Glomerular endothelial cell (primary cell): ENCODE data around the gene COL25A1. TPM values are rescaled to one million over a fixed set of nuclear protein-coding genes. Genes with fewer than 3 reads are reported as not detected.
"Not testable (repeated sequence)": the region's sequence is repeated elsewhere in the genome, so short reads cannot be mapped to it uniquely, and the experiment has no call there.

Source experiments
- DNase-seq: peaks from one replicate; pipeline ENCODE4 v3.0.0-alpha.2; 2011; ENCODE audit warnings: low read depth, low spot score; ENCODE audit errors: extremely low read depth
- total RNA-seq: library from RNA; depleted of rRNA; stranded (reverse); fragments of >200 nt; gene quantifications from 2 replicates; pipeline ENCODE4 v1.2.3, GENCODE V29; 2015

COL25A1 gene
- total RNA-seq, 1 donor from 2014 or later: 2.2 TPM

DNA sequence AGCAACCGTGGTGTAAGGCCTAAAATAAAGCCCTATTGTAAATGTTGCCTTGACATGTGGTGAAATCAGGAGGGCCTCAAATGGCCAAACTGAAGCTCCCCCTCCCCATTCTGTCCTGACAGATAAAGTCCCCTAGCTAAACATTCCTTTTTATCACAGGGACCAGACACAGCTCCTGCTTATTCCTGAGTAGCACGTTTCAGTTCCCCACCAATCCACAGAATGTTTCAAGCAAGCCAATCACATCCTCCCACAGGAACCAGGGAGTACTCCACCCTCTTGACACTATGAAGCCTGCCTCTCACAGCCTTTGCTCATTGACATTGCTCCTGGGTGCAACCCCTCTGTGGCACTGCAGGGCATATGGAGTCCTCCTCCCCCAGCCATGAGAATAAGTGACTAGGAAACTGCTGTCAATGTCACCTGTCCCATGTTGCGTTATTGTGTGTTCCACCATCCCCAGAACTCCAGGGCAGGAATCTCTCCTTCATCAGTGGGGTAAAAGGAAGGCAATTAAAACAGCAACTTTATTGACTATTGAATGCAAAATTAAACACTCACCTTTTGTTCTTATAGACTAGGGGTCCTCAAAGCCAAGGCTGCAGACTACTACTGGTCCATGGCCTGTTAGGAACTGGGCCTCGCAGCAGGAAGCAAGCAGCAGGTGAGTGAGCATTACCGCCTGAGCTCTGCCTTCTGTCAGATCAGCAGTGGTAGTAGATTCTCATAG is 128.1 kb downstream of the COL25A1 start:
- no peak for DNase-seq

DNA sequence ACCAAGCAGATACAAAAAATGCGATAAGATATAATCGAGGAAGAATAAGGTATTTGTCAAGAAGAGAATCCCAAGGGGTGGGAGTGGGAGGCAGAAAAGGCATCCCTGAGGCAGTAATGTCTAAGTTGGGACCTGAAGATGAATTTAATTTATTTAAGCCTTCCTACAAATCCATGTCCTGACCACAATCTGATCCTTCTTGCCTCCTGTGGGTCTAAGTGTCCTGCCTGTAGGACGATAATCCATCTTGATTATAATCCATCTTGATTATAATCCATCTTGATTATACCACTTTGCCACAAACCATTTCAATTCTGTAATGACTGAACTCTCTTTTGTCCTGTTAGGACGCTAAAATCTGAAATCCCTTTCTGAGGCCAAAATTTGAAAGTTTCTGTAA is 130.2 kb downstream of the COL25A1 start:
- no peak for DNase-seq

DNA sequence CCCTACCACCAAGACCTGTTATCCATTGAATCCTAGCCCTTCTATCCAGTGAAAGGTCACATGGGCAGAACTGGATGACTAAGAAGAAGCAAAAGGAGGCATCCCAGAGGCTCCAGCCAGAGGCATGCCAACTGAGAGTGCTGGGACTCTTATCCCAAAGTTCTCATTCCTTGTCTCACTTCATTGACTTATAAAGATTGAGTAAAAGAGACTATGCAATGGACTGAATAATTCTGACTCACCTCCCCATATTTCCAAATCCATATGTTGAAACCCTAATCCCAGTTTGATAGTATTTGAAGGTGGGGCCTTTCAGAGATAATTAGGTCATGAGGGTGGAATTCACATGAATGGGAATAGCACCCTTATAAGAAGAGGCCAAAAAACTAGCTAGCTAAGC is 131.4 kb downstream of the COL25A1 start:
- no peak for DNase-seq

DNA sequence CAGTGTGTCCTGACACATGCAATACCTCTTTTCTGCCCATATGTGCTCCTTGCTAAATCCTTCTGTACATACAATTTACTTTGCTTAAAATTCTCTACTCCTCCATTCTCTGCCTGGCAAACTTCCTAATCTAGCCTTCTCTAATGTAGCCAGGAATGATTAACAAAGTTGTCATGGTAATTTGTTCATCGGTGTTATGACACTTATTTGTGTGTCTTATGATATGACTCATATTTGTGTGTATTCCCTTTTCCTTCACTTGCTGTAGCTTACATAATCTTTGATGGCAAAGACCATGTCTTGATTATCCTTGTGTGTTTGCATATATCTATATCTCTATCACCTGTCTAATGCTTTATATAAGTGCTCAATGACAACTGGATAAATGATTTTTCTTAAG is 133.3 kb downstream of the COL25A1 start:
- DNase-seq: no peak

DNA sequence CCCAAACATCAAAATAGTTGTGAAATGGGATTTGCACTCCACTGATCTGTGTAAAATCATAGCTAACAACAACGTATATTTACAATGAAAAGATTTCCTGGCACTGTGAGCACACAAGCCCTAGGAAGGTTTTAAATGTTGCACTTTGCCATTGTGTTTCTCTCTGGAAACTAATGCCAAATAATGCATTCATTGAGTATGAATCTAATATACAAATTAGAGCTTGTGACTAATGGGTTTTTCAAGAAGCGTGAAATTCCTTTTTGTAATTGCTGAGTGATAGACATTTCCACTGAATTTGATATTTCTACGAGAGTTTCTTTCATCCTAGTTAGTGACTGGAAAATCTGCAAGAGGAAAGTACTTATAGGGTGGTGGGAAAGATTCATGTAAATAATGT is 135.9 kb downstream of the COL25A1 start:
- DNase-seq: no peak

DNA sequence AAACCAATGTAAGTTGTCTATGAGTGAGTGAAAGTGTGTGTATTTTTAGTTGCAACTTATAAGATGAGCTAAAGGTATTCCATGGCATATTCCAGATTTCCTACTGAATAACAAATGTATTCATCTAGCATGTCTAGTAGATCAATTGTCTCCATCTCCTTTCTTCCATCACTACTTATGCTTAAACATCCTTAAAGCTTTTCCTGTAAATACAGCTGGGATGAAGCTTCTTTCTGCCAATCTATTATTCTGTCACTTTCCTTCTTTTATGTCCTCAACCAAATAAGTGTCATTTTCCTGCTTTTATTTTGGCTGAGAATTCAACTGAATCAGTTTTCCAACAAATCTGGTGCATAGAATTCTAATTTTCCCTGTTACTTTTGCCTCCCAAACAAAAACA is 136.3 kb downstream of the COL25A1 start:
- DNase-seq: no peak

DNA sequence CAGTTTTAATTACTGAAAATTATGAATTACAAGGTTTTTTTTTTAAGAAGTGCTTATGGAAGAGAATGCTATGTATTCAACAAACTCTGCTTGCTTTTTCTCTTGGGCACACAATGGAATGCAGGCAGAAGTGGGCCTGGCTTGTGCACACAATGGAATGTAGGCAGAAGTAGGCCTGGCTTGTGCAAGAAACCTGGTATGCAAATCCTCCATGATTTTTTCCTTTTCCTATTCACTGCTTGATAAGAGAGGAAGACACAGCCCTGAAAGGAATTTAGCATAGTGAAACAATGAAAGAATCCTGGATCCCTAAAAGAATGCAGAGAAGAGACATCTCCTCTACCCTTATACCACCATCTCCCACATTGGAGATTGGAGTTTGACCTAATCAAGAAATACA is 138.4 kb downstream of the COL25A1 start:
- no peak for DNase-seq

DNA sequence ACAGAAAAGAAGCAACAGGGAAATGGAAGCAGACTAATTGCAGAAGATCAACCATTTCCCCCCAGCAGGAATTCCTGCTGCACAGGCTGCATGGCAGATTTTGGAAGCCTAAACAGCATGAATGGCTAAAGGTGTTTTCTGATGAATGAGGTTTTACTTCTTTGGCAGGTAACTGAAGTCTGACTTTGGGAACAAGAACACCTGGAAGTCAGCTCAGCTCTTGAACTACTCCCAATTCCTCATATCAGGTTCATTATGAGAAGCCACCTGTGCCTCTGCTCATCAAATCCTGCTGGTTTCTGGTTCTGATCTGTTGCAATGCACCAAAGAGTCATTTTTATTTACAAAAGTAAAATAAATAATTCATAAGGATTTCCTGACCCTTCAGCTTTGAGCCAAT is 139.0 kb downstream of the COL25A1 start:
- DNase-seq: no peak

DNA sequence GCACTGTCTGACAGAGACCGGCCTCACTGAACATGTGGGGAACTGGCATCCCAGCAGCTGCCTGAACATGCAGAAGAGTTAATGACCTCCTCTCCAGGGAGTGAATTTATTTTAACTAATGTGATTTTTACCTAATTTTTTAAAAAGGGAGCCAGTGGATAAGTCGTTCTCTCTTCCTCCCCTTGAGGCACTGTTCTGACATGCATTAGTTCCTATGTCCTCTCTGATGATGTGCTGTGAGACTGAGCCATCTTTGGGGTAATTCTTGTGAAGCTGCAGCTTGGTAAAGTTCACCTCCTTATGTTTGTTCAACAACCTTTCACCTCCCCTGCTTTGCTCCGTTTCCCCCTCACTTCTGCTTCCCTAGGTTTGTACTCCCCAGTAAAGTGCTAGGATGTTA is 139.7 kb downstream of the COL25A1 start:
- DNase-seq: no peak

DNA sequence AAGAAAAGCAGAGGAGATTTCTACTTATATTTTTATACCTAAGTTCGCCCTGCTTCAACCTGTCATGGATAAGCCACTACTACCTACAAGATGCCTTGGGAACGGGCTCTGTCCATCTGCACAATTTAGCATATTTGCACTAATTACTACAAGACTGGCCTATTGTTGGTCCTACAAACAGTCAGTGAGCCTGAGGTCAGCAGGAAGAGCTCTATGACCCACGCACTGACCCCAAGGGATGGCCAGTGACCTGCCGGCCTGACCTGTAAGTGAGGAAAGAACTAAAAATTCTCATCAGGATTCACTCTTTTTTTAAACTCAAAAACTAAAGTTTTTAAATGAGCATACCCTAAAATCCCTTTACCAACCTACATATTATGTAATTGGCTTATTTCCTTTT is 142.0 kb downstream of the COL25A1 start:
- DNase-seq: no peak

DNA sequence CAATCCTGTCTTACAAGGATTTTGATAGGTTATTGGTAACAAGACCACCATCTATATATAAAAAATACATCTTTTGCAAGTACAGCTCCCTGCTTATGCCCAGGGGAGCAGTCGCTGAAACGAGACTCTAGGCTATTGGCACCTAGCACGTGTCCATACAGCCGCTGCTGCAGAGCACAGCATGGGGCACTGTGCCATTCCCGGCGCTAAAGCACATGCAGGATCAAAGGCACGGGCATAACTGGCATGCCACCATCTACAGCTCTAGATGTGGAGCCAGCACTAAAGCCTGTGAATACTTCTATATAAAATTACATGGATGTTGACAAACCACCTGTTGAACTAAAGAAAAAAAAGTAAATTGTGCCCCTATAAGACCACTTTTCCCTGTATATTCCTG is 144.8 kb downstream of the COL25A1 start:
- DNase-seq: no peak

DNA sequence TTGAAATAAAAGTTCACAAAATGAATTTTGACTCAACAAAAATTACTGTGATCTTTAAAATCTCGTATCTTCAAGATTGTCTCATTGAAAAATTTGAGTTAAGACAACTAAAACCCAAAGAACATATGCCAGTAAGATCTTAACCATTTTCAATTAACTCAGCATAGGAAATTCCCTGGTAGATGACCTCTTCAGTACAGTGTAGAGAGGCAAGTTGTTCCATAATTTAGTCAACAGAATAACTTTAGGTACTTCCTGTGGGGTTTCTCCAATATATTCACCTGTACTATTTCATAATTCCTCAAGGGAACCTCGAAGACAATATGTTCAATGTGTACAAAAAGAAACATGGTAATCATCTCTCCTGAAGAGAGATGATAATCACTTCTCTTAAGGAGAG is 145.3 kb downstream of the COL25A1 start:
- DNase-seq: no peak

DNA sequence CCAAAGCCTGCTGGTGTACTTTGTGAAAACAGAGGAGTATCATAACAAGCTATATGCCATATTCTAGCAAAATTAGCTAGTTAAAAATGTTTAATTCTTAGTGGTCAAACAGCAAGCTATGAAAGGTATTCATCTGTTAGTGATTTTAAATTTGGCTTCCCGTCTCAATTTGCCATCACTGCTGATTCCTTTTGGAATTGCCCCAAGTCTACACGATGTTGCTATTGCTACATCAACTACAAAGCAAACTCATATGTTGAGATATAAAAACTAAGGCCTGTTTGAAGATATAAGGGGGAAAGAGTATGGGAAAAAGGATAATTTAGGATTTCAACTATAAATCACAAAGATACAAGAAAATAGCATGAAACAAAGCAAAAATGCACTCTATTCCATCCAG is 146.1 kb downstream of the COL25A1 start:
- DNase-seq: no peak

DNA sequence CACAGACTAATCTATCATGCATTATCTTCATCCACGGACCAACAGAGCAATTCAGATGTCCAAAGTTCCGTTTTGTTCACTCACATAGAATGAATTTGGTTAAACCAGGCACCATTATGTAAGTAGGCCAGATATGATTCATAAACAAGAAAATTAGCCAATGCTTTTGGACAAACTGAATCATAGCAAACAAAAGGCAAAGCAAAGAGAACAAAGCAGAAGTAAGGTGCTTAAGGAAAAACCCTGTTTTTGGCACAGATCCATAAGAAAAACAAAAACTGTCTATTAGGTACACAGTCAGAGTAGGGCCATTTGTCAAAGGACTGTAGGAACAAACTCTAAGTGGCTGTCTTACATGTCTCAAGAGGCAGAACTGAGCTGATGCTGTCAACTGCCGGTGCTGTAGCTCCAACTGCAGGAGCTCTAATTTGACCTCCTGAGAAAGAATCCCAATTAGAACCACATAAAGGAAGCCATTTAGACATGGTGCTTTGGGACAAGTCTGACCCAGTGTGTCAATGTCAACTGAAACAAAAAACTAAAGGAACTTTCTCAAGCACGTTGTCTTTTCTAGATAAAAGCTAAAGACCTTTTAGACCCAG is 146.7 kb downstream of the COL25A1 start:
- no peak for DNase-seq

DNA sequence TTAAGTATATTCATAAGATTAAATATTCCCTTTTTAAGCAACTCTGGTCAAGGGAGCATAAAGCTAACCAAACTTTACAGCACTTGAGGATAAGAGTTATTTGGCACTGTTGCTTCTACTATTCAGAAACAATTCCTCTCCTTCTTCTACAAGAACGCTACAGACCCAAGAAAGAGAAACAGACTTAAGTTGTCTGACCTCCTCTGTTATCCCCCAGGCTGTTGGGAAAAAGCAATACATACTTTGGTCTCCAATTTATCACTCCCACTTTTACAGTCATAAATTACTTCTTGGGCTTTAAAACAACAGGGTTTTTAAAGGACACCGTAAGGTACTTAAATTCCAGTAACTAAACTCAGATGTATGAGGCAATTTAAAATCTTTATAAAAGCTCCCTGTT is 147.4 kb downstream of the COL25A1 start:
- DNase-seq: no peak

DNA sequence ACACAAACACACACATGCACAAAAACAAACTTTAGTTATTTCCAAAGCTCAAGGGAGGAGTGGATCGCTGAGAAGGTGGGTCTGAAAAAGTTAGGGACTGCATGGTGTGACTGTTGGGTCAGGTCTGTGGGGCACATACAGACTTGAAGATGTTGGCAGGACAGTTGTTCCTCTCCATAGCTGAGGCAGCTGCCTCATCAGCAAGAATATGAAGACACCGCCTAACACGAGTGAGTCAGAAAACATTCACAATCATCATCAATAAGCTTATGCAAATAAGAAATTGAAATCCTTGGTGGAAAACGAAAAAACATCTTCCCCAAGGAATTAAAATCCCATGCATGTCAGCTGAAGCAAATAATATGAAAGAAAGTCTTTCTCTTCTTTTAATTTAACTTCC is 148.0 kb downstream of the COL25A1 start:
- DNase-seq: no peak

DNA sequence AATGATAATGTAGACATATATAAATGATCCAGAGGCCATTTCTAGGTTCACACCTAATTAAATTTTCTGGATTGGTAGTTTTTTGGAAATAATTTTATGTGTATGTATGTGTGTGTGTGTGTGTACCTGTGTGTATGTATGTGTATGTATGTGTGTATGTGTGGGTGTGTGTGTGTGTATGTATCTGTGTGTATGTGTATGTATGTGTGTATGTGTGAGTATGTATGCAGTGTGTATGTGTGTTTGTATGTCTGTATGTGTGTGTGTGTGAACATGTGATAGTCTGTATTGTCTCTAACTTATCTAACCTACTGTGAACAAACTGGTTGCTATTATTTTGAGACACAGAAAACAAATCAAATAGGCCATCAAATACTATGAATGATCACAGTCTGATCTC is 152.6 kb downstream of the COL25A1 start:
- DNase-seq: no peak

DNA sequence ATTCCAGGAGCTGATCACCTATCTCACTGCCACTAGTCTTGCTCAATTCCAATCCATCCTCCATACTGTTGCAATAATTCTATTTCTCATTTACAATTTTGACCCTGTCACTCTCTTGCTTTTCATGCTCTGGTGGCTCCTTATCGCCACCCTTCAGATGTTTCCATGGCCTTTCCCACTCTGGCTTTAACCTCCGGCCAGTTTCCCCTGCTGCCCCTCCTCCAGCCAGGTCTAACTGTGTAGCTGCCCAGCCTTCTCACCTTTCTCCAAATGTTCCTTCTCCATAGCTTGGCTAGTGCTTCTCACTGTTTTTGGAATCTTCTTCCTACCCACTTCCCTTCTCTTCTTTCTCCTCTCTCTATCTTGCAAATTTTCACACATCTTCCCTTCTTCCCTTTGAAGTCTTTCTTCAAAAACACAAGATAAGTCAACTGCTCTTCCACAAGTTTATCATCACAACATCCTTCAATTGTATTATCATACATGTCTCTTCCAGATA is 153.8 kb downstream of the COL25A1 start:
- no peak for DNase-seq

DNA sequence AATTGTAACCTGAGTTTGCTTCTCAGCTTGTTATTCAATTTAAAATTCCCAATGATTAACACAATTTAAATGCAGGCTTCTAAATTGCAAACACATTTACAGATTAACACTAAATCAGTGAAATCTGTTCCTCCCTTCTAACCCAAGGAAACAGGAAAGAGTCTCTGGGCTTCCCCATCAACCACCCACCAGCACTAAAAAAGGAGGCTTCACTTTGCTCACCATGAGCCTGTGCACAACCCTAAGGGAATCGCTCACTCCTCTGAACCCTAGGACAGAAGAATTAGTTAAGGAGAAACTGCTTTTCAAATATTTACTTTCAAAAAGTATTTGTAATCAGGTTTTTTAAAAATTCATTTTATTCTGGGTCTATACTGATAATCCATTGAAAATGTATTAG is 155.3 kb downstream of the COL25A1 start:
- no peak for DNase-seq

DNA sequence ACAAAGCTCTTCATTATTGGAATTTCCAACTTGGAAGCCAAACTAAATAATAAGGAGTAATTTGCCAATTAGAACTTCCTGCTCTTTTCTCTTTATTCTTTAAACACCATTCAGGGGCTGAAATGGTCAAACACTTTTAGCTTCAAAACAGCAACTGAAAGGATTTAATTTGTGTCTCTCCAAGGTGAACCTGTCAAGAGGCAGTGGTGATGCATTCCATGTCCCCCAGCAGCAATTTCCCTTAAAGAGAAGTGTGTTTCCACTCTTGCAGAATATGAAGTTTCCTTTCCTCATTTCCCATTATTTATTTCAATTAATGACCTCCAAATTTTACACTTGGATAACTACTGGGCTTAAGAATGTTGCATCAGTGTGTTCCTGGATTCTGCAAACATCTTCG is 156.0 kb downstream of the COL25A1 start:
- DNase-seq: no peak

DNA sequence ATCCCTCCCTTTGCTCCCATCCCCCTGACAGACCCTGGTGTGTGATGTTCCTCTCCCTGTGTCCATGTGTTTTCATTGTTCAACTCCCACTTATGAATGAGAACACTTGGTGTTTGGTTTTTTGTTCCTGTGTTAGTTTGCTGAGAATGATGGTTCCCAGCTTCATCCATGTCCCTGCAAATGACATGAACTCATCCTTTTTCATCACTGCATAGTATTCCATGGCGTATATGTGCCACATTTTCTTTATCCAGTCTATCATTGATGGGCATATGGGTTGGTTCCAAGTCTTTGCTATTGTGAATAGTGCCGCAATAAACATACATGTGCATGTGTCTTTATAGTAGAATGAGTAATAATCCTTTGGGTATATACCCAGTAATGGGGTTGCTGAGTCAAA is 164.3 kb downstream of the COL25A1 start:
- not testable (repeated sequence) for DNase-seq

DNA sequence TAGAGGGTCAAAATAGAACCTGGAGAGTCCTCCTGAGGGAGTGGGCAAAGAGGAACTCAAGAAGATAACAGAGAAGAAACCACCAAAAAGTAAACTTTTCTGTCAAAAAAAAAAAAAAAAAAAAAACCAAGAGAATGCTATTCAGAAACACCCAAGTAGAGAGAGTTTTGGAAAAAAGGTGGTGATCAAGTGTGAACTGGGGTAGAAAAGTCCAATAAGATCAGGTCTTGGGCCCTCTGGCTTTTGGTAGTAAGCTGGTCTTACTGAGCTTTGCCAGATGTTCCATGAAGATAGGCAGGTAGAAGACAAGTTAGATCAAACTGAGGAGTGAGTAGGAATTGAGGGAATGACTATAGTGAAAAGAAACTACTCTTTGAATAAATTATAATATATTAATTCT is 167.5 kb downstream of the COL25A1 start:
- no peak for DNase-seq

DNA sequence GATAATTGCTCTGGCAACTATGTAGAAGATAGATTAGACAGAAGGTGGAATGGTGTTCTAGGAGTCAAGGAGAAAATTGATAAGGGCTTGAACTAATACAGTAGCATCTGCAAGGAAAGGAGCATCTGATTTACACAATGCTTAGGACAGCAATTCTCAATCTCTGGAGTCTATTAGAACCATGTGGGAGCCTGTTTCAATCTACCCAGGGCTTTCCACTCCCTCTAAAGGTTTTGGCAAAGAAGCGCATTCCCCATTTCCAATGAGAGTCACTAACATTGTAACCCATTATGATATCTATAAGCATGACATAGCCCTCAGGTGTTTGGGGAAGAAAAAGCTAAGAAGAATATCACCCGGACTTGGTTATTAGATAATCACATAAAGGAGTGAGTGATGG is 168.2 kb downstream of the COL25A1 start:
- DNase-seq: no peak
